ENCODE measurements around the gene MYOM1.

MYOM1 gene

DNA sequence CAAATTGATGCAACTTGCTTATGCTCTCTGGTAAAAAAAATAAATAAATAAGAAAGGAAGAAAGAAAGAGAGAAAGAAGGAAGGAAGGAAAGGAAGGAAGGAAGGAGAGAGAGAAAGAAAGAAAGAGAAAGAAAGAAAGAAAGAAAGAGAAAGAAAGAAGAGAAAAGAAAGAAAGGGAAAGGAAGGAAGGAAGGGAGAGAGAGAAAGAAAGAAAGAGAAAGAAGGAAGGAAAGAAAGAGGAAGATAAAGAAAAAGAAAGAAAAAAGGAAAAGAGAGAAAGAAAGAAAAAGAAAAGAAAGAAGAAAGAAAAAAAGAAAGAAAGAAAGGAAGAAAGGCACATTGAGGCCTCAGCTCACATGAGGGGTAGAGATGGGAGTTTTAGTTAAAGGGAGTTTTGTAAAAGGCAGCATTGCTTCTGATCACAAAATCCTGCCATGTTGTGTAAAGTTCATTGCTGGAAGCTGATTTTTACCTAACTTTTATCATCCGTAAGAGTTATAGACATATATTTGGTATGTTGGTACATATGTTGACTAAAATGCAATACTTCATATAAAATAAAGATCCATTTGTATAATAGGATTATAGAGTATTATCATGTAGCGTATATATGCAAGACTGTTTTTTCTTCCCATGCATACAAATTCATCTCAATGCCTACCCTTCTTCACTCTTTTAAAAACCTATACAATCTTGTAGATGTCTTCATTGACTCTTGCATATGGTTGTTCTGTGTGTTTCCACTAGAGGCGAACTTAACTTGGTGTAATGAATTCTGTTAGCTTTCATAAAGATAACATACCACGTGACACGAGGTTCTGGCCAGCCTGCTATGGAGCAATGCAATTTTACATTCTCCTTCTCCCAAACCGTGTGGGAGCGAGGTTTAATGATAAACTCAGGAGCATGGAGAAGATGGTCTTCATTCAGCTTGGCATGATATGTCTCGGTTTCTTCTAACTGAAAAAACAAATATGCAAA, 32.8 kb downstream of the MYOM1 start:
- H3K4me3 ChIP-seq (ENCODE audit: low read length): no peak overlapping the region
- TF ChIP-seq, protein P1, sequence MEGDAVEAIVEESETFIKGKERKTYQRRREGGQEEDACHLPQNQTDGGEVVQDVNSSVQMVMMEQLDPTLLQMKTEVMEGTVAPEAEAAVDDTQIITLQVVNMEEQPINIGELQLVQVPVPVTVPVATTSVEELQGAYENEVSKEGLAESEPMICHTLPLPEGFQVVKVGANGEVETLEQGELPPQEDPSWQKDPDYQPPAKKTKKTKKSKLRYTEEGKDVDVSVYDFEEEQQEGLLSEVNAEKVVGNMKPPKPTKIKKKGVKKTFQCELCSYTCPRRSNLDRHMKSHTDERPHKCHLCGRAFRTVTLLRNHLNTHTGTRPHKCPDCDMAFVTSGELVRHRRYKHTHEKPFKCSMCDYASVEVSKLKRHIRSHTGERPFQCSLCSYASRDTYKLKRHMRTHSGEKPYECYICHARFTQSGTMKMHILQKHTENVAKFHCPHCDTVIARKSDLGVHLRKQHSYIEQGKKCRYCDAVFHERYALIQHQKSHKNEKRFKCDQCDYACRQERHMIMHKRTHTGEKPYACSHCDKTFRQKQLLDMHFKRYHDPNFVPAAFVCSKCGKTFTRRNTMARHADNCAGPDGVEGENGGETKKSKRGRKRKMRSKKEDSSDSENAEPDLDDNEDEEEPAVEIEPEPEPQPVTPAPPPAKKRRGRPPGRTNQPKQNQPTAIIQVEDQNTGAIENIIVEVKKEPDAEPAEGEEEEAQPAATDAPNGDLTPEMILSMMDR (conservative IDR thresholded peaks at IDR 0.05; ENCODE audit: low read depth, low read length): no peak
- DNase-seq (ENCODE audit: low read depth): no peak

DNA sequence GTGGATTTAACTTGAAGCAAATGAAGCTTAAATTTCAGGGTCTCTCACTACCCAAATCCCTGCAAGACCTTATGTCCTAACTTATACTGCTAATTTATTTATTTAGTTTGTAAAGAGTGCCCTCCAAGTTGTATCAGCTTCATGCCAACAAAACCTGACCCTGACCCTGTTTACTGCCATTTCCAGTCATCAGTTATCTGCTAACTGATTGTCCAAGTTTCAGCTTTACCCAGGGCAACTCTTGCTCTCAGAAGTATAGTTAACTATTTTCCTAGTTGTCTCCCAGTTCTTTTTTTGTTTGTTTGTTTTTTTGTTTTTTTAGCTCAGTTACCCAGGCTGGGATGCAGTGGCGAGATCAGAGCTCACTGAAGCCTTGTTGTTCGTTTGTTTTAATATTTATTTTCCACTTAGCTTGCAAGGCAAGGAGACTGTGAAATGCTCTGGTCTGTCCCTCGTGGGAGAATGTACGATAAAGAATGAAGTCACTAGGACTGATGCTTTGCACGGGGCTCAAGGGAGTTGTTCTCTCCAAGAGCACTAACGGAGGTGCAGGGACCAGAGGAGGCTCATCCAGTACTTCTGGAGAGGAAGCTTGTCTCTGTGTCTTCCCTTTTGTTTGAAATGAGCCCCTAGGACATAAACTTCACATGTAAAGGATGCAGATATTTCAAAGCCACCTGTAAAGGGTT, 35.3 kb downstream of the MYOM1 start:
- DNase-seq (ENCODE audit: low read depth): no peak
- TF ChIP-seq, protein P1 (conservative IDR thresholded peaks at IDR 0.05; ENCODE audit: low read depth, low read length): no peak
- no peak overlapping the region for H3K4me3 ChIP-seq (ENCODE audit: low read length)

DNA sequence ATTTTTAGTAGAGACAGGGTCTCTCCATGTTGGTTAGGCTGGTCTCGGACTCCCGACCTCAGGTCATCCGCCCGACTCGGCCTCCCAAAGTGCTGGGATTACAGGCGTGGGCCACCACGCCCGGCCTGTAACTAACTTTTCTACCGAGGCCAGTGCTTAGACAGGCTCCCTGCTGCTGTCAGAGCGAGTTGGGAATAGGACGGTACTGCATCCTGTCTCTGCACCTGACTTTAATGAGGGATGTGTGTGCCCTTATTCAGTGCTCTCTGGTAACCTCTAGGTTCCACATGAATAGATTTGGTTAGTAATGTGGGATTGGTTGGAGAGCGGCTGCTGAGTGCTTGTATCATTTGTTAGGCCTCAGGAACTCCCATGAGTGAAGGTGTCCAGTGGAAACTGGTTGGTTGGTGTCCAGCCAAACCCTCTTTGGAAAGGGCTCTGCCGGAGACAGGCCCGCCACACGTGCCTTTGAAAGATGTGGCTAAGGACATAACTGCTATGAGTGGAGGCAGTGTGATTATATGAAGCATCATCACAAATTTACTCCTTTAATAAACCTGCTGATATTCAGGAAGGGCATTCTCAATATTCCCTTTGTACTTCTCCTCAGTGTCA, 36.6 kb downstream of the MYOM1 start:
- no peak overlapping the region for H3K4me3 ChIP-seq (ENCODE audit: low read length)
- TF ChIP-seq, protein P1 (conservative IDR thresholded peaks at IDR 0.05; ENCODE audit: low read depth, low read length): no peak
- DNase-seq (ENCODE audit: low read depth): no peak

DNA sequence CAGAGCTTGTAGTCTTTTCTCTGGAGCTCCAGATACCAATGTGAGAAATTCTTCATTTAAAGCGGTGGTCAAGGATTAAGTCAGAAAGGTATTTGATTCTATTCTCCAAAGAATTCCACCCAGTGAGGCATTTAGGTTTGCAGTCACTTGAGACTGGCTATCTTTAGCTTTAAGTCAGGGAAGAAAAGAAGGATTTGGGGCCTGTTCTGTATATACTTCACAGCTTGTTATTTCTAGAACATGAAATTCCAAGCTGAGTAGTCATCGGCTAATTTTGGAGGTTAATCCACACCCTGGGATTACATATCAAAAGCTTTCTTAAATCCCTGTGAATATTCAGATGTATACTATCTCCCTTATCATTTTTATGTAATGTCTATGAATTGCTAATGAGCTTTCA, 39.4 kb downstream of the MYOM1 start:
- DNase-seq (ENCODE audit: low read depth): peak; percentile 91
- no peak overlapping the region for H3K4me3 ChIP-seq (ENCODE audit: low read length)

DNA sequence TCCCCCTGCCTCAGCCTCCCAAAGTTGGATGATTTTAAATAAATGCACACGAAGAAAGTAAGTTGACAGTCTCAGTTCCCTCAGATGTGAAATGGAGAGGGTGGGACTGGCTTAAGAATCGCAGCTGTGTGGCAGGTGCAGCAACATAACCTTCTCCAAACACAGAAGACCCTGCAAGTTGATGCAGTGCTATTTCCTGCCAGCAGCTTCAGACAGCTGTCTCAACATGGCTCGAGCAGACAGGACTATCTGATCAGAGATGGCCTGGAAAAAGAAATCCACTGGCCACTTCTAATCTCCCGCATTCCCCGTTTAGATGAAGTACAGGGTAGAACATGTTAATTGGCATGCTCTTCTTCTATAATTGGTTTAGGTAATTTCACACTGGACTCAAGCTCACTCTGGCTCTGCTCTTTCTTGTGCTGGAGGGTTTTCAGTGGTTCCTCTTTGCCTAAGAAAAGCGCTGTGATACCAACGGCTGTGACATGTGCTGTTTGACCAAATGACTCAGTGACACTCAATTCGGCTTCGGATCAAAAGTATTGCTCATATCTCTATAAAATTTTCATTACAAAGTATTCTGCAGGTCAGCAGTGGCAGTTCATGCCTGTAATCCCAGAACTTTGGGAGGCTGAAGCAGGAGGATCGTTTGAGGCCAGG, 40.2 kb downstream of the MYOM1 start:
- DNase-seq (ENCODE audit: low read depth): no peak
- TF ChIP-seq, protein P1 (conservative IDR thresholded peaks at IDR 0.05; ENCODE audit: low read depth, low read length): no peak
- no peak overlapping the region for H3K4me3 ChIP-seq (ENCODE audit: low read length)

More for the DNA sequence above, 39.4 kb downstream of the MYOM1 start:
- TF ChIP-seq, protein P1 (conservative IDR thresholded peaks at IDR 0.05; ENCODE audit: low read depth, low read length): no peak

DNA sequence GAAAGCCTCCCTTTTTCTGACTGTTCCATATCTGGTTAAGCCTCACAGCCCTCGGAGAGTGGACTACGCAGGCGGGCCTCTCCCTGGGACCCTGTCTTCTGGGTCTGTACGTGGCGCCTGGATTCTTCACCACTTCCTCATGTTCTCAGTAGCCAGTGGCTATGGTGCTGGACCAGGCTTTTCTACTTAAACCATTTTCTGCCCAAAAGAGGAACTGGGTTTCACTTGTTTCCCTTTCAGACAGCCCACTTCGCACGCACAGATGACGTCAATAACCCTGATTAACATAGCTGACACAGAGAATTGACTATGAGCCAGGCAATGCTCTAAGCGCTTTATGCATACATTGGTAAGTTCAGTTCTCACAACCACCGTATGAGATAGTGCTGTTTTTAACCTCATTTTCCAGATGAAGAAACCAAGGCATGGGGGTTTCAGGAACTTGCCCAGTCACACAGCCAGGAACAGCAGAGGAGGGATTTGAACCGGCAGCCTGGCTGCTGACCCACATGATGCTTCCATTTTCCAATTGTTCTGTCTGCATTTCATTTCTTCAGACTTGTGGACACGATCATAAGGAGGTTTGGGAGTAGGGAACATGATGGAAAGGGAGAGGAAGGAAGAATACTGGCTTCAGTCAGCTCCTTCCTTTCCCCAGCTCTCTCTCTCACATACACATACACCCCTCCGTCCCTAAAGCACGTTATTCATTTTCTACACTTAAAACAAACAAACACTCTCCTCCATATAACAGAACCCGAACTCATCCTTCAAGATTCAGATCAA, 41.7 kb downstream of the MYOM1 start:
- no peak for DNase-seq (ENCODE audit: low read depth)
- H3K4me3 ChIP-seq (ENCODE audit: low read length): no peak overlapping the region
- TF ChIP-seq, protein P1 (conservative IDR thresholded peaks at IDR 0.05; ENCODE audit: low read depth, low read length): no peak

Data from retinal pigment epithelial cell (primary cell).